DND-41 (cell line): ENCODE measurements around the gene KRTAP1-5.

ENCODE experiments used
- CTCF ChIP-seq: IDR thresholded peaks from 2 replicates; pipeline ENCODE4 v1.5.1; 2012; ENCODE audit warnings: borderline replicate concordance, low read length, moderate library complexity, mild to moderate bottlenecking; ENCODE audit not compliant: poor library complexity, severe bottlenecking; ENCODE audit errors: extremely low read depth
- EZH2 ChIP-seq: IDR thresholded peaks from 3 replicates; pipeline ENCODE4 v1.6.1; 2012; ENCODE audit warnings: borderline replicate concordance, low read depth, mild to moderate bottlenecking, moderate library complexity, low read length, inconsistent platforms; ENCODE audit not compliant: severe bottlenecking

- TF ChIP-seq EZH2 (no peak), CTCF (no peak)
These were observed 15.9 kb upstream of the KRTAP1-5 start for GRCh38 chr17:41042953-41043352.
